EH (cell line): Measurements from ENCODE around the gene SNED1.

ENCODE experiments used
- DNase-seq: peaks from one replicate; pipeline ENCODE4 v3.0.0-alpha.2; 2015; ENCODE audit warnings: low read depth

Gene SNED1

DNA sequence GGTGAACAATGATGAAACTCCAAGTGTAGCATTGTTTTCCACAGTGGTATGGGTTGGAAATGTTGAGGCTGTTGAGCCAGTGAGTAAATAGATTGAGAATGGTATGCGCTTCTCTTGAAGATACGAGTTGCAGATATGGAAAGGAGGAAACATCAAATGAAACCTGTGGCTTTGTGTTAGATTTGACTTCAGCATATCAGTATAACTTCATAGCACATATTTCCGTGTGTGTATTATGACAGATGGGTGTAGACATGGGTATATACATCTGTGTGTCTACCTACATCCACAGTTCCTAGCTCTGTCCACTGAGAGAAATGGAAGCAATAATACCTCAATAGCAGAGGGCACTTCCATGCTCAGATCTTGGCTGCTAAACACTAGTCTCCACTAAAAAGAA, 8.0 kb downstream of the SNED1 start:
- DNase-seq: no peak

DNA sequence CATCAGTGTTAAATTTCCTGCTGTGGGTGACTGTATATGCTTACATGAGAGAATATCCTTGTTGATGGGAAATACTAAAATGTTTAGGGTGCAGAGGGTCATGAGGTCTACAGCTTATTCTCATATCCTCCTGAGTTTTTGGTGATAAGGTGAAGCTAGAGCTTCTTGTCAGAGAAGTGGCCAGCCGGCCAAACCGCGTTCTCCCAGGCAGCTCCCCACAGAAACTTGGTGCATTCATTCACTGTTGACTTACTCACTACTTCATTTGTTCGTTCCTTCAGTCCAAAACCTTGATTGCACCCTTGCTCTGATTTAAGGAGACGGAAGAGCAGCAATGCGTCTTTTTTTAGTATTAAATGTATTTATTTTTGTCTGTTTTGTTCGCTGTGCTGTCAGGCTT, 8.7 kb downstream of the SNED1 start:
- no peak for DNase-seq

DNA sequence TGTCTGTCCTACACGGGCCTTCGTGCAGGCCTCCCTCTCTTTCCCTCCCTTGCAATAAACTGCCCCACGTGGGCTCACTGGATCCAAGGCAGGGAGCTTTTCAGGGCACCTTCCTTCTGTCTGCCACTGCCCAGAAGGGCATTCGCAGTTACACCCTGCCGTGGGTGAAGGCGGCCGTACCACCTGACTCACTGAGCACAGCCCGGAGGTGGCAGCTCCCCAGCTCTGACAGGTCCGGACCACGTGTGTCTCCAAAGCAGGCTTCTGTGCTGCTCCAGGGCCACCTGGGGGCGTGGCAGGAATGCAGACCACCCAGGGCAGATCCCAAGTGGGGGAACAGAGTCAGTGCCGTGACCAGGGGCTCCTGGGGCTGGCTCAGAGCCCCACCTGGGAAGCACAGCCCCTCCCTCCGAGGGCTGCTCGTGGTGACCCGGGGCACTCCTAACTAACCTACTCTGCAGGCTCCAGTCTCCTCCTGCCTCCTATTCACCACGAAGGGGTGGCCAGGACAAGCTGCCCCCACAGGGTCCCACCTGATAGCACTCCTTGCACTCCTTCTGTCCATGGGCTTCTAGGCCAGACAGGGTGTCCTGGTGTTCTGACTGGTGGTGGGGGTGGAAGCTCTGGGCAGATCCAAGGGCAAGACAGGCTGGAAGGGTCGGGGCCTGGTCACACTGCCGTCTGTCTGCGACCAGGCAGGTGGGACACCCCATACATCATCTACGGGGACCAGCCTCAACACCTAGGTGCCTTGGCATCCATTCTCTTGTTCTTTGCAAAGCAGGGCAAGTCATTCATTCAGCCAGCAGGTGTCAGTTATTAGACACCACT, 9.7 kb downstream of the SNED1 start:
- no peak for DNase-seq

DNA sequence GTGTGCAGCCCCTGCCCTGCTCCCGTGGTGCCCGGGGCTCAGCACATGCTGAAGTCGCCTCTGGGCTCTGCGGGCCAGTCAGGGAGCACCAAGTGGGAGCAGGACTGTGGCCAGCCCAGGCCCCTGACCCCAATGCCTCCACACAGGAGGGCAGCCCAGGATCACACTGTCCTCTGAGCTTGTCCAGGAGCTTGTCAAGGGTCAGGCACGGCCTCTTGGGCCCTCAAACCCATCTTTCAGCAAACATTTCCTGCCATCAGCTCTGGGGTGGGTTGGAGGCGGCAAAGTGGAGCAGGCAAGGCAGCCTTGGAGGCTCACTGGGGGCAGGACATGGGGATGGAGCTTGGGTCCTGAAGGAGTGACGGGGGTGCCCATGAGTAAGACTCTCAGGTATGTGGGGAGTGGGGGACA, 10.3 kb downstream of the SNED1 start:
- no peak for DNase-seq

DNA sequence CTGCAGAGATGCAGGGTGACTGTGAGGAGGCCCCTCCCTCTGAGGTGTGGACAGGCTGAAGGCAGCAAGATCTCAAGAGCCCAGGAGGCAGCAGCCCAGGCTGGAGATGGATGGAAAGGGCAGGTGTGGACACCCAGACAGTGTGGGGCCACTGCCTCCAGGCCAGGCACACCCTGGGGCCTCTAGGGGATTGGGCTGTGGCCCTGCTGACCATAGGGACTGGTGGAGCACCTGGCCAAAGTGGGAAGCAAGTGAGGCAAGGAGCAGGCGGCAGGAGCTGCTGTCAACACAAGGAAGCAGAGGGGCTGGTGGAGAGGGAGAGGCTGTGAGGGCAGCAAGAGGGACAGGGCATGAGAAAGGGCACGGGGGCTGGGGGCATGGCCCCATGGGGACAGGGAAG, 10.8 kb downstream of the SNED1 start:
- no peak for DNase-seq

DNA sequence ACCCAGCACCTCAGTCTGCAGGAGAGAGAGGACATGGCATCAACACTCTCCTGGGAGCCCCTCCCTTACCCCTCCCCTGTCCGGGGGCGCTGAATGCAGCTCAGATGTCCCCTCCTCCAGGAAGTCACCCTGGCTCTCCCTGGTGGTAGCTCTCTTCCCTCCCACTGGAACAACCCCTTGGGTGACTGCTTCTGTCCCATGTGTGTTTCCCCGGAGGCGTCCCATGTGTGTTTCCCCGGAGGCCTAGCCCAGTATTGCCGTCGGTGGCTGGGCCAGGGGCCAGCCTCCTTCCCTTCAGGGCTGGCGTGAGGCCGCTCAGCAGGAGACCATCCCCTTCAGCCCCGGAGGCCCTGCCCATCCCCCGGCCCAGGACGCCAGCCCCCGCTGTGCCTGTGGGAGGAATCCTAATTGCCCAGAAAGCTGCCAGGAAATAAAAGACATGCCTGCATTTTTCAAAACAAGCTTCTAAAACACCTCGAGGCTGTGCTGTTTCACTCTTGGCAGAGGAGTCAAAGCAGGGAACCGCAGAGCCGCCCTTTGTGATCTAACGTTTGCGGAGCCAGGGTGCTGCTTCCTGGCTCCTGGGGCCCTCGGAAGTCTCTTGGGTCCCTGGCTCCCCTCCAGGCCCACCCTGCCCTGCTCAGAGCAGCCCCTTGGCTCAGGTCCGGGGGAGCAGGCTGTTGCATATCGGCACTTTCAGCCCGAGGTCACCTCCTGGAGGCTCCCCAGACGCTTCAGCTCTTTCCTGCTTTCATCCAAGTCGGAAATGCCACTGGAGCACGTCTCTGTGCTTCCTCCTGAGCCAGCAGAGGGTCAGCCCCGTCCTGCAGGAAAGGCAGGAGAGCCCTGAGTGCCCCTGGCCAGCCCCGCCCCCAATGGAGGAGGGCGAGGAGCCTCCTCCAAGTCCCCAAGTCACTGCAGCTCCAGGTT, 11.4 kb downstream of the SNED1 start:
- peak; percentile 90 for DNase-seq

DNA sequence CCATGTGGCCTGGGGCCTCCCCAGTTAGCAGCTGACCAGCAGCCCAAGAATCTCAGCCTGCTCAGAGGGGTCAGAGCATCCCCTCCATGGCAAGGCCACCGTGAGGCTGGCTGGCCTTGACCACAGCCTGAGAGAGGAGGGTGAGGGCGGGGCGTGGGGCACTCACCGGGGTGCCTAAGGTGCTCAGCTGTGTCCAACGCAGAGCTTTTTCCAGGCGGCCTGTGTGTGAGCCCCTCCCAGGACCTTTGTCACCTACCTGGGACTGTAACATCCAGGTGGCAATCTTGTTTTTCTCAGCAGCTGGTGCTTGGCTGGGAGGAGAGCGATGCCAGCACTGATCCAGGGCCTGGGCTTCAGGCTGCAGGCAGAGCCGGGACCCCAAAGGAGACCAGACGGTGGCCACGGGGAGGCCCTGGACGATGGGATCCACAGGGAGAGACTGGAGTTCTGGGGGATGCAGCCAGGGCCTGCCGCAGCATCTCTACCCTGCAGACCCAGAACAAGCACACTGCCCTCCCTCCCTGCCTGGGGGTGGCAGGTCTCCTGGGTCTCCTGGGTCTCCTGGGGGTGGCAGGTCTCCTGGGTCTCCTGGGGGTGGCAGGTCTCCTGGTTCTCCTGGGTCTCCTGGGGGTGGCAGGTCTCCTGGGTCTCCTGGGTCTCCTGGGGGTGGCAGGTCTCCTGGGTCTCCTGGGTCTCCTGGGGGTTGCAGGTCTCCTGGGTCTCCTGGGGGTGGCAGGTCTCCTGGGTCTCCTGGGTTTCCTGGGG, 12.3 kb downstream of the SNED1 start:
- DNase-seq: no peak

DNA sequence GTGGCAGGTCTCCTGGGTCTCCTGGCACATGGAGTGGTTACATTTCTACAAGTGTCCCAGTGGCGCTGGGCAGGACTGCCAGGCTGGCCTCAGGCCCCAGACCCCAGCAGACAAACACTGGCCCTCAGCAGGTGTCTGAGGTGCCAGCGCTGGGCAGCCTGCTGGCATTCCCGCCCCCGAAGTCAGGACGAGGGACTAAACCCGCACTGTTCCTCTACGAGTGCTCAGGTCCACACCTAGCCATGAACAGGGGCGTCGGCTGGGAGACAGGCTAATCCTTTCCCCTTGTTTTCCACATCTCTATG, 12.8 kb downstream of the SNED1 start:
- no peak for DNase-seq

DNA sequence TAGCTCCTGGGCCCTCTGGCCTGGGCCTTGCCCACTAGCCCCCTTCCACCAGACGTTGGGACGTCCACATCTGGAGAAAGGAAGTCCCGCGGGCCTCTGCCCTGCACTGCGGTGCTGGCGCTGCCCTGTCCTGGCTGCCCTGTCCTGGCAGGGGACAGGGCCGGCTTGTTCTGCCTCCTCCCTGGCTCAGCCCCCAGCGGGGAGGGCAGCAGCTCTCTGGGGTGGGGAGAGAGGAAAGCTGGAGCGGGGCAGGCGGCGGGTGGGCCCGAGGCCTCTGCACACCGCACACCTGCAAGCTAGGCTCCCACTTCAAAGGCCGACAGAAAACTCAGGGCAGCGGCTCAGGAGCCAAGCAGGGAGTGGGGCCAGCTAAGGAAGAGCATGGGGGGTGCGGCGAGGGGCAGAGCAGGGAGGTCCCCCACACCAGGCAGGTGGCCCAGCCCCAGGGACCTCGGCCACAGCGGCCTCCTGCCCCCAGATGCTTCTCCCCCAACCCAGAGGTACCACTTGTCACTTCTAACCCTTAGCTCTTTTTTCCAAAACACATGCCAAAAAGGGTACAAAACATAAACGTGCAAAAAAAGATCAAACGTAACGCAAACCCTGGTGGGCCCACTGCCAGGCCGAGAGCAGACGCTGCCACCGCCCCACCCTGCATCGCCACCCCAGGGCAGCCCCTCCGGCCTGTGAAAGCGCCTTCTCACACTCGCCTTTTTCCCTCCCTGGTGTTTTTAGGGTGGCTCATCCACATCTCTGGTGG, 13.5 kb downstream of the SNED1 start:
- no peak for DNase-seq

DNA sequence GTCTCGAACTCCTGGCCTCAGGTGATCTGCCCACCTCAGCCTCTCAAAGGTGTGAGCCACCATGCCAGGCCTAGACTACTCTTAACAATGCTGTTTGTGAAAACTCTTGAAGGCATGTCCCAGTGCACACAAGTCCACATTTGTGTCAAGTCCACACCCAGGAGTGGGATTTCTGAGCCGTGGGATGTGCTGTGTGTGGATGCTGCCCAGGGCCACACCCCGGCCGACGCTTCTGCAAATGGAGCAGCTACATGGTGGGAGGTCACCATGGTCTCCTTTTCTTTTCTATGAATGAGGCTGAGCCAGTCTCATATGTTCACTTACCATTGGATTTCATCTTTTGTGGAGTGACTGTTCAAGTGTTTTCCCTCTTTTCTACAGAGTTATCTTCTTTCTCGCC, 15.8 kb downstream of the SNED1 start:
- DNase-seq: no peak

DNA sequence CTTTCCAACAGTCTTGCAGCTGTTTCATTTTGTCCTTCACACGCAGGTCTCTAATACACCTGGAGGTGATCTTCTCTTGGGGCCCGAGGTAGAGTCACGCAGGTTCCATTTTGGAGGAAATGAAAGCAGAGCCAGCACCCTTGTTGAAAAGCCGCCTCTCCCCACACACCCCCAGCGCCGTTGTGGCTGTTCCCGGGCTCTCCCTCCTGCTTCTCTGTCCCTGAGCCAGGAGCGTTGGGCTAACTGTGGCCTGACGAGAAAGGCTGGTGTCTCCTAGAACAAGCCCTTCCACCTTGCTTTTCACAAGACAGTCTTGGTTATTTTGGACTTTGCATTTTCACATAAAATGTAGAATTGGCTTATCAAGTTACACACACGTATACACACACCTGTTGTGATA, 16.3 kb downstream of the SNED1 start:
- DNase-seq: no peak

DNA sequence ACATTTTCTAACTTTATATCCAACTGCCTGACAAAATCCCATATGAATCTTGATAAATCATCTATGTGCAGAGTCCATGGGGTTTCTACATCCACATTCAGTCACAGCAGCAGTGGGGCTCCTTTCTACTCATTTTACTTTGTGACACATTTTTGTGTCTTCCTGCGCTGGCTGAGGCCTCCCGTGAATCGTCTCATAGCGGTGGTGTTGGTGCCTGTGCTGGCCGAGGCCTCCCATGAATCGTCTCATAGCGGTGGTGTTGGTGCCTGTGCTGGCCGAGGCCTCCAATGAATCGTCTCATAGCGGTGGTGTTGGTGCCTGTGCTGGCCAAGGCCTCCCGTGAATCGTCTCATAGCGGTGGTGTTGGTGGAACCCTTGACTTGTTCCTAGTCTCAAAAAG, 17.0 kb downstream of the SNED1 start:
- DNase-seq: no peak

DNA sequence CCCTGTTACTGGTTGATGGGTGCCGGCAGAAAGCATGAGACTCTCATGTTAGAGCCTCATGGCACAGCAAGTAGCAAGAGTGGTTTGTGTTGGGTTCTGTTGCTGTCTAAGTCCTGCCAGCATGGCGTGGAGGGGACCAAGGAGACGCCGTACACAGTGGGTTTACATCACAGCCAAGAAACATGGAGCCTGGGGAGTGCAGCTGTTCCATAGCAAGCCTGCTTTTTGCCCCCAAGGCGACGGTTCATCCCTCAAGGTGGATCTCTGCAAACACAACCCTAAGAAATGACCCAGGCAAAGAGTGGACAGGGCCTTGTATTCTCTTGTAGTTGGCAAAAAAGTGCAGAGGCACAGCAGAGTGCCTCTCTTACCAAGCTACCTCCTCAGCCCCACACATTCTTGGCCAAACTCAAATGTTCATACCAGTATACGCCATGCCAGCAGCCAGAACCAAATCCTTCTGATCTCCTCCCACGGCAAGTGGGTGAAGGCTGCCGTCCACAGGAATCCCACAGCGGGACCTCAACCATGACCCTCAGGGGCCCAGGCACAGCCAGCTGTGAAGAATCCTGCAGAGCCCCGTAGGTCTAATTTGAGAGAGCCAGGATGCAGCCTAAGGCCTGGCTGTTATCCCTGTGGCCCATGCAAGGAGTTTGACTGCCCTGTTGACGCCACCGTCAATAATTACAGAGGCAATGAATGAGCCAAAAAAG, 19.0 kb downstream of the SNED1 start:
- no peak for DNase-seq

DNA sequence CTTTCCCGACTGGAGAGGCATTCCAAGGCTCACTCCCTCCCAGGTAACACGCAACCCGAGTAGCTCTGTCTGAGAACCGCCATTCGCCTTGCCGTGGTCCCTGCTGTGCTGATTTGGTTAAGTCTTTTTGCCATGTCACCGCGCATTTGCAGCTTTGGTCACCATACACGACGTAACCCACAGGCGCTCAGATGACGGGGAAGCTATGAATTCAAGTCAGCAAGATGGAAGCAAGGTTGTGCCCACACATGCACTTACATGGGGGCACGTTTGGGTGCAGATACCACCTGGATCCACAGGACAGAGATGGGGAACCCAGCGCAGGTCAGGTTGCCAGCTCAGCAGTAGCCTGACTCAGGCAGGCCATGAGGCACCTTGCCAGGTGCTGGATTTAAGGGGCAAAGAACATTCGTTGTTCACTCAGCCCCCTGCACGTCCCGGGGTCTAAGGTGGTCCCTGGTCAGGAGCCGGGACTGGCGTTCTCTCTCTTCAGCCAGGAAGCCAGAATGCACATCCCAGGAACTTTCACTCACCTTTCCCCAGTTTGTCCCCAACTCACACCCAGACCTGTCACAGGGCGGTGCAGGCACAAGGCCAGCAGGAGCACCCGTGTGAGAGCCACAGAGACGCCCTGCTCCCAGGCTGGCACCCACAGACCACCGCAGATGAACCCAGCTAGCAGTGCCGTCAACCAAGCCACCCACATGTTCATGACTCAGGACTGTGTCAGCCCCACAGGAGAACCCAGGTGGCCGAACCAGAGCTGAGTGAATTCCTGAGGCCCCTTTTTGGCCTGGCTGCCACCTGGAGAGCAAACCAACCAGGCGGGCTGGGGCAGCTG, 19.9 kb downstream of the SNED1 start:
- DNase-seq: no peak

DNA sequence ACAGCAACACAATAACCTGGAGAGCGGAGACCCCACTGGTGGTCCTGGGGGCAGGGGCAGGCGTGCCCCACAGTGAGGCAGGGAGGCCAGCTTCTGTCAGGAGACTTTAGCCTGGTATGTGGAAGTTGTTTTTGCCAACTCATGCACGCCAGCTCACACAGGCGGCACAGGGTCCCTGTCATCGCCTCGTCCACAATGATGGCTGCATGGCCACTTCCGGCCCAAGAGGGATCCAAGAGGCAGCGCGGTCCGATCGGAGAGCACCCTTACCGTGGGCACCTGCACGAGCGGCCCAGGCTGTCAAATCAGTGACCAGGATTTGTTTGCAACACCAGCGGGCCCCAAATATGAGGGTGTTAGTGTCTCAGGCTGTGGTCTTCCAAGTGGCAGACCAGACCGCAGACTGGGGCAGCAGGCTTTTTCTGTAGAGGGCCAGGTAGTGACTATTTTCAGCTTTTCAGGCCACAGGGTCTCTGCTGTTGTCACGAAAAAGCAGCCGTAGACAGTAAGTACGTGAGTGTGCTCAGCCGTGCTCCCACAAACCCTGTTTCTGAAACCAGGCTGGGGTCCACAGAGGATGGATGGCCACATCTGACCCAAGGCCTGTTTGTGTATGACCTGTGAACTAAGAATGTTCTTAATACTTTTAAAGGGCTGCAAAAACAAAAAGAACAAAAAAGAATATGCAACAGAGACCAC, 21.2 kb downstream of the SNED1 start:
- DNase-seq: no peak

DNA sequence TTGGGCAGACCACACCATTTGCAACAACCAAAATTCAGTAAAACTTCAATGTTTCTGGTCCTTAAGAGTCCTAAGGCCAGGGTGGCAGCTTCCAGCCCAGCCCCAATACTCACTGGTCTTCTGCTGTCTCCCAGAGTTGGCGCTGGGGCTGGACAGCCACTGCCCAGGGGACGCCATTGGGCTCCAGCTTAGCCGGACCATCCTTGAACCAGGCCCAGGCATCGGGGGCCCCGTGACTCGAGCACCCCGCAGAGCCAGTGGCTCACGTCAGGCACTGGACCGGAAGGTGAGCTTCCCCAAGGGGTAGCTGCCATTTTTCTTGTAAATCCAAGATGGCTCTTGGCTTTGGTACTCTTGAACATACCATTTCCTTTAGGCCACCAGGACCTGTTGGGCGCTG, 21.8 kb downstream of the SNED1 start:
- no peak for DNase-seq

DNA sequence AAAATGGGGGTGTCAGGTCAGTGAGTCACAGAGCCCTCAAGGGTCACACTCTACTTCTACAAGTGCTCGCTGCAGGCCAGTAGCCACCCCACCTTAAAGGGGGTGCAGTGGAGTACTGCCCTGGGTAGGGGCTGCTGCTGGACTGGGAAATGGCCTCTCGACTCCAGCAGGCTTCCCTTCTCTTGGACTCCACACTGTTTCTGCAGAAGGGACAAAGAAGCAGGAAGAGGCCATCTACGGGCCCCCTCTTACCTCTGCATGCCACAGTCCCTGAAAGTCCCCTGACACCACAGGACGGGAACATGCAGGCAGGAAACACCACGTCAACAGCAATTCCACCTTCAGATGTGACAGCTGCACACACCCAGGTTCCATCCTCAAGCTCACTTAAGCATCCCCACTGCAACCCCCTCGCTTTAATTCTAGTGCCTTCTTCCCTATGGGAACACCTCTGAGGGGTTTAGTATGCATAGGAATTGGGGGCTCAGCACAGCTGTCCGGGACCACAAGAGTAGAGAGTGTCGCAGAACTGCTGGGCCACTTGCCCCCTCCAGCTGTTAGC, 22.3 kb downstream of the SNED1 start:
- DNase-seq: no peak

DNA sequence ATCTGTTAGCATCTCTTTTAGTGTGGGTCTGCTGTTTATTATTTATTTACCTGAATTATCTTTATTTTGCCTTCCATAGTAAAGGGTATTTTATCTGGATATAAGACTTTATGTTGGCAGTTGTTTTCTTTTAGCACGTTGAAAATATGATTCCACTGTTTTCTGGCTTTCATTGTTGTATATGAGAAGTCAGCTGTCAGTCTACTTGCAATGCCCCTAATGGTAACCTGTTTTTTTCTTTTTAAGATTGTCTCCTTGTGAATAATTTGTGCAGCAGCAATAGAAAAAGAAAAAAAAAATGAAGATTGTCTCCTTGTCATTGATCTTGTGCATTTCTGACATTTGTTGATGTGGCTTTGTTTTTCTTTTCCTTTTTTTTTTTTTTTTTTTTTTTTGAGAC, 27.2 kb downstream of the SNED1 start:
- DNase-seq: no peak

DNA sequence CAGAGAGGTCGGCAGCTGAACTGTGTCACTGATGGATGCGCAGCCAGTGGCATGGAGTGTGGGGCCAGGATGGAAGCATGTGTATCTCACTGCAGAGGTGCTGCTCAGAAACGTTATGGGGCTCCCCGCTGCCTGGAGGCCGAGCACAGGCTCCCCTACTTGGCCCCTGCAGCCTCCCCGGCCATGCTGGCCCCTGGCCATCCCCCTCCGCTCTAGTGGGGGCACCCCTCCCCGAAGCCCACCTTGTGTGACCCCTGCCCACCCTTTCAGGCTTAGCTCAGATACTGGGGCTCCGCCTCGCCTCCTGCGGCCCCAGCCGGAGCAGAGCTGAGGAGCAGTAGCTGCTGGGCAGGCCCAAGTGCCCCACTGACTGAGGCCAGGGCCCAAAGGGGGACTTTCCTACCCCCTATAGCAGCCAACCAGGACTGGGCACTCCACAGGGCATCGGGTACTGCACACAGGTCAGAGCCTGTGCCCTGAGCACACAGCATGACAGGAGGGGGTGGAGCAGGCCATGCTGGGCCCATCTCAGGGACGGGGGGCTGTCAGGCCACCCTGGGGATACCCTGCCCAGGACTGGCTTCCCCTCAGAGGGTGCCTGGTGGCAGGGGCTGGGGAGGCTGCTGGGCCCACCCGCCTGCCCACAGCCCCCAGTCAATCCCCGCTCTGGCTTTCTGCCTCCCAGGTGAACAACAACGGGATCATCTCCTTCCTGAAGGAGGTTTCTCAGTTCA, 31.3 kb downstream of the SNED1 start:
- DNase-seq: no peak
